HG02763 (cell line): ENCODE measurements around the gene RFX3.

Experiments
- ATAC-seq: cut with Tn5 transposase; IDR thresholded peaks from one replicate; pipeline ENCODE4 v1.9.1; 2021; ENCODE audit warnings: mild to moderate bottlenecking, moderate library complexity; ENCODE audit not compliant: unreplicated experiment

The RFX3 gene

DNA sequence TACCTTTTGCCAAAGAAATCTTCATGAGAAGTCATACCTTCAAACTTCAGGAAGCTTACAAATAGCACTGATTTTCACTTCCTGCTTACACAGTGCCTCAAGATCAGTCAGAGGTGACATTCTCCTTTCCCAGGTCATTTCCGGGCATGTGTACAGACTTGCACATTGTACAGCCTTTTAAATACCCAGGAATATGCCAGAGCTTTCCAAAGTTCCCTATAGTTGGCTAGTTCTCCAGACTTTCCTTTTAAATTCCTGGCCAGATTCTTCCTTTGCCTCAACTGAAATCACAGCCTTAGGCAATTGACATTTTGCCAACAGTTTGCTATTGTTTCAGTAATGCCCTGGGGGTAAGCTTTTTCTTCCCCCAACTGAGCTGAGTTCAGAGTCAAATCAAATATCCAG, 47.2 kb downstream of the RFX3 start:
- peak; percentile 43 for ATAC-seq

DNA sequence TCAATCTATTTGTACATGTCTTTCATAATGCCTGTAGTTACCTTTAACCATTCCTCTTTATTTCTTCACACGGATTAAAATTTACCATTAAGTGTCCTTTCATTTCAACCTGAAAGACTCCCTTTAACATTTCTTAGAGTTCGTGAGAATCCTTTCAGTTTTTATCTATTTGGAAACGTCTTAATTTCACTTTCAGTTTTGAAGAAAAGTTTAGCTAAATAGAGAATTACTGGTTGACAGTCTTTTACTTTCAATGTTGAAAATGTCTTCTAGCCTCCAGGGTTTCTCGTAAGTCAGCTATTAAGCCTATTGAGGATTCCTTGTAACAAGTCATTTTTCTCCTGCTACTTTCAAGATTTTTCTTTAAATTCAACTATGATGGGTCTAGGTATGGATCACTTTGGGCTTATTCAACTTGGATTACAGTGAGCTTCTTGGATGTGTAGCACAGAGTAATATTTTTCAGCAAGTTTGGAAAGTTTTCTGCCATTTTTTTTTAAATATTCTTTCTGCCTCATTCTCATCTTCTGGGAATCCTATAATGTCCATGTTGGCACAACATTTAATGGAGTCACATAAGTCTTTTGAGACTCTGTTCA, 48.5 kb downstream of the RFX3 start:
- ATAC-seq, result no peak

DNA sequence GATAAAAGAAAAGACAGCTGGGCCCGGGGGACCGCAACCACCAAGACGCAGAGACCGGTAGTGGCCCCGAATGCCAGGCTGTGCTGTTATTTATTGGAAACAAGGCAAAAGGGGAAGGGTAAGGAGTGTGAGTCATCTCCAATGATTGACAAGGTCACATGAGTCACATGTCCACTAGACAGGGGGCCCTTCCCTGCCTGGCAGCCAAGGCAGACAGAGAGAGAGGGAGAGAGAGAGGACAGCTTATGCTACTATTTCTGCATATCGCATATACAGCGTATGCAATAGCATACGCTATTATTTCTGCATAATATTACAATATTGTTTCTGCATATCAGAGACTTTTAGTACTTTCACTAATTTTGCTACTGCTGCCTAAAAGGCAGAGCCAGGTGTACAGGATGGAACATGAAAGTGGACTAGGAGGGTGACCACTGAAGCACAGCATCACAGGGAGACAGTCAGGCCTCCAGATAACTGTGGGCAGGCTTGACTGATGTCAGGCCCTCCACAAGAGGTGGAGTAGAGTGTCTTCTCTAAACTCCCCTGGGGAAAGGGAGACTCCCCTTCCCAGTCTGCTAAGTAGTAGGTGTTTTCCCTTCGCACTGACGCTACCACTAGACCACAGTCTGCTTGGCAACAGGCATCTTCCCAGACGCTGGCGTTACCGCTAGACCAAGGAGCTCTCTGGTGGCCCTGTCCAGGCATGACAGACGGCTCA, 50.3 kb downstream of the RFX3 start:
- no peak for ATAC-seq

DNA sequence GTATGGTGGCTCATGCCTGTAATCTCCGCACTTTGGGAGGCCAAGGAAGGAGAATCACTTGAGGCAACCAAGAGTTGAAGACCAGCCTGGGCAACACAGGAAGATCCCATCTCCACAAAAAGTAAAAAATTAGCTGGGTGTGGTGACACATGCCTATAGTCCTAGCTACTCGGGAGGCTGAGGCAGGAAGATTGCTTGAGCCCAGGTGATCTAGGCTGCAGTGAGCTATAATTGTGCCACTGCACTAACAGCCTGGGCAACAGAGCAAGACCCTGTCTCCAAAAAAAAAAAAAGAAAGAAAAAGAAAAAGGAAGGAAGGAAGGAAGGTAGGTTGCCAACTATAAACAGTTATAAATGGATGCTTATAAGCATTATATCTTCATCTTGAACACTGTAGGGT, 51.0 kb downstream of the RFX3 start:
- no peak for ATAC-seq

DNA sequence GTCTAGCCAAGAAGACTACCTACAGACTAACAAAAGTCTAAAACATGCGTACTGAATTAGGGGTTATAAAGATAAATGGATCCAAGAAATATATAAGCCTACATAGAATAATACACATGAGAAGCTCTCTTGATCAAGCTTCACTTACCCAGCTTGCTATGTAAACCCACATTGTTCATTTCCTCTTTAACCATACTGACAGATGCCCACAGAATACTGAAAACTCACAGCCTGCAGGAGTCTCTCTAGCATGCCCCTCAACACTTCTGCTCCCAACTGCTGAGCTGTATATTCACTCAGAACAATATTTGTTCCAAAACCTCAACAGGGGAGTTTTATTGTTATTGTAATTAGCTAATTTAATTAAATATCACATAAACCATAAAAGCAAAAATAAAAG, 52.4 kb downstream of the RFX3 start:
- no peak for ATAC-seq

DNA sequence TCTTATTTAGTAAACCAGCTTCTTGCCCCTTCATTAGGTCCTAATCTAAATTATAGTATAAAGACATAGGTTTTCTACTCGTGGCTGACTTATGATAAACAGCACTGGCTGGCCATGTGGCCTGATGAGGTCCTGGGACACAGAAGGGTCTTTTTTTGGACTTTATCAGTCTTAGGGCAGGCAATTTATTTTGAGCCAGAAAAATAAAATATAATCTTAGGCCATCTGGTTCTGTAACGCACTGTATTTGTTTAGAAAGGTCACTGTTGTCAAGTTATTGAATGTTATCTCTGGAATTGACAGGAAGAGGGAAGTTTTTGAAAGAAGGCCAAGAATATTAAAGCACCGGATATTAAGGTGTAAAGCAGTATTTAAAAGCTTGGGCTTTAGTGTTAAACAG, 53.9 kb downstream of the RFX3 start:
- ATAC-seq, result no peak

DNA sequence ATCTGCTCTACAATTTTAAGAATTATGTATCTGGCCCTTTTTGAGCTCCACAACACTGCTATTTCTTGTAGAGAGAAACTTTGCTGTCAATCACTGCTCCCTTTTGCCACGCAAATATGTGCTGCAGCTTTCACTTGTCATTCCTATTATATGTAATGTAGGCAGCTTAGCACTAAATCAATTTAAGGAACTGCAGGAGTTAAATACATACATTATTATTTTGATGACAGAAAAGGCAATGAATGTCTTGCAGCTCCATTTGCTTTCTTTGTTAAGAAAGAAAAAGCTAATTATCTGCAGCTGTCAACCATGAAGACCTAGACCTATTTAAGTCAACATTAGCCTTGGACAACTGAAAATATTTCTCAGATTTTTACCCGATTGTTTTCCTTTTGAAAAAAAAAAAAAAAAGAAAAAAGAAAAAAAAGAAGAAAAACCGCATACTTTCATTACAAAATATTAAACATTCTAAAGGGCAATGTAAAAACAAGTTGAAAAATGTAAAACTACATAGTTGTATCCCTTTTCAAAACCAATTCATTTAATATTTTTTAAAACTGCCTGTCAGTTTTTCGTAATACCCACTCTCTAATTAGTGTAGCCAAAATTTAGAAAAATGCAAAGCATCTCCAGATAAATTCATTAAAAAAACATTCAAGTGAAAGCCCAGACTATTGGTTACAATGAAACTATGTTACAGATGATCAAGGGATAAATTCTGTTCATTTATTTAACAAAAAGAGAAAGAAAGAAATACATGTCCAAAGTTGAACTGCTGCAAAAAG, 57.2 kb downstream of the RFX3 start:
- ATAC-seq, result no peak

DNA sequence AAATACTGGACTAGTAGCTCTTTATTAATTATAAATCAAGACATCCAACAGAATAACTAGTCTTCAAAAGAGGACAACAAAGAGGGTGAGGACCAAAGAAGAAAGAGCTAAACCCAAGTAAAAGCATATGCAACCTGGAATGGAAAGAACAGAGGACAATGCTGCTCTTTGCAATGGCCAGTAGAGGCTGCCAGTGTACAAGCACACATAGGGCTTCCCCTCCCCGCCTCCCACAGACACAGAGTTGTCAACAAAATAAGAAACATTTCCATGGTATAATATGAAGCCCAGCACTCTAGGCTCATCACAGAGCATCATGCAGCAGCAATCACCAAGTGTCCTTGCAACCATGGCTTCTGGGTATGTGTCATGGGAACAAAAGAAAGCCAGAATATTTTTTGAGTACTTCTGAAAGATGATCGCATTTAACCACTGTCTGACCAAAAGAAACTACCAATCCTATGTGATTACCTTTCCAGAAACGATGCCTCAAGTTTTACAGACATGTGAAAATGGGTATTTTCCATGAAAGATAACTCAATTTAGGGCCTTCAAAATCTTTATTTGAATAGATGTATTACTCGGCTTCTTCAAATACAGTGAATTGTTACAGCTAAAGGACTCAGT, 58.1 kb downstream of the RFX3 start:
- ATAC-seq, result peak; percentile 96

DNA sequence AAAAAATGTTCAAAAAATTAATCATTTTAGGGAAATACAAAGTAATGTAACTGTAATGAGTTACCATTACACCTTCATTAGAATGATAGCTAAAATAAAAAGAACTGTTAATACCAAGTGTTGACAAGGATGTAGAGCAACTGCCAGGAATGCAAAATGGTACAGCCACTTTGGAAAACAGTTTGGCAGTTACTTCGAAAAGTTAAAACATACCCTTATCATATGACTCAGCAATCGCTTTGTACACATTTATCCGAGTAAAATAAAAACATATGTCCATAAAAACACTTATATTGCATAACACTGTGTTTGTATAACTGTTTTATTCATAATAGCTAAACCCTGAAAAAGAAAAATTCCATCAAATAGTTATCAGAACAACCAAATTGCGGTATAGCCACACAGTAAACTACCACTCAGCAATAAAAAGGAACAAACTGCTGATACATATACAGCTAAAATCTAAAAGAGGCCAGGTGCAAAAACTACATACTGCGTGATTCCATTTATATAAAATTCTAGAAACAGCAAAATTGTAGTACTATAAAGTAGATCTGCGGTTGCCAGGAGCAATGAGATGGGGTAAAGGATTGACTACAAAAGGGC, 61.7 kb downstream of the RFX3 start:
- ATAC-seq, result no peak

DNA sequence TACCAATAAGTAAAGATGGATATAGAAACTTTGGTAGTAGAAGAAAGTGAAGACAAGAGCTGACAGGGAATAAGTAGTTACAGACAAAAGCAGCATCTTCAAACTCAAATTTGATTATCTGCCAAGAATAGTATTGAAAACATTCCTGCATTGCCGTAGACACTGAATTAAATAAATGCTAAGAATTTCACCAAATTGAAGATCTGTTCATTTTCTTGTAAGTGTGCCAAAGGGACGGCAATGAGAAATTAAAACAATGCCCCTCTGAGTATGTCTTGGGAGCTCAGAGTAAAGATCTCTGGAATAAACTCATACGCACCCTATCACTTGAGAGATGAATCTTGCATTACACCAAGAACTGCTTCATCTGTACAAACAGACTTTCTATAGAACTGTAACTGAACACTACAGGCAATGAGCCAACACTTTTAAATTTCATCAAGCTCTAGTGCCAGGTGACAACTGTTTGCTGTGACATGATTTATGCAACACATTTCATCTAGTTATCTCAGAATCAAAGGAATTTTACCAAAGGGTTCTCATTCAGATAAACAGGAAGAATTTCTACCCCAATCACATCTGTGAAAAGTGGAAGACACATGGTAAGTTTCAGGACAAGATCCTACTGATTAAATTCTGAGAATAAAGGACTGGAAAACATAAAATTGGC, 66.9 kb downstream of the RFX3 start:
- ATAC-seq, result no peak

DNA sequence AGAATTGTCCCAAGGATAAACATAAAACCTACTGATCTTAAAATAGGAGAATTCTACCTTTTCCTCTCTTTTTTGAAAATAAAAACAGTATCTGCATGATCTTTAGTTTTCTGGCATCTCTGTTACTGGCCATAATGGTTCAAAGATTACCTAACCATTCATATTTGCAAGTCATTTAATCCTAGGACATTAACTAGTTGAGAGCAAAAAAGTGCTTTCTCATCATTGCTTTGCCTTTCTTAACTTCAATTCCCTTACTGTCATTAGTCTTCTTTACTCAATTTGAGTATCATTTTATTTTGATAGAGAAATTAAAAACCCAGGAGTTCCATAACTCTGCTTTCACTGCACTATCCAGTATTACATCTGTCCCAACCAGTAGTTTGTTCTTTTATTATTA, 68.6 kb downstream of the RFX3 start:
- no peak for ATAC-seq

DNA sequence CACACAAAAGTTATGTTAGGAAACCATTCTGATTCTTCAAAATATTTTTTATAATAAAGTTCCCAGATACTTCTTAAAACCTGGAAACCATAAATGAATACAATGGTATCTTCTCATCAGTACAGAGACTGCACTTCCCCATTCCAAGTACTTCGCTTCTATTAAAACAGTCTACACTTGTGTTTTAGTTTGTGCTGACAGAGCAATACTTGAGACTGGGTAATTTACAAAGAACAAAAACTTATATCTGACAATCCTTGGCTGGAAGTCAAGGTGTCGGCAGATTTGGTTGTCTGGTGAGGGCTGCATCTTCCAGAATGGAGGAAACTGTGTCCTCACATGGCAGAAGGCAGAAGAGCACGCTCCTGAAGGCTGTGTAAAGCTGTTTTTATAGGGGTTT, 70.1 kb downstream of the RFX3 start:
- no peak for ATAC-seq

DNA sequence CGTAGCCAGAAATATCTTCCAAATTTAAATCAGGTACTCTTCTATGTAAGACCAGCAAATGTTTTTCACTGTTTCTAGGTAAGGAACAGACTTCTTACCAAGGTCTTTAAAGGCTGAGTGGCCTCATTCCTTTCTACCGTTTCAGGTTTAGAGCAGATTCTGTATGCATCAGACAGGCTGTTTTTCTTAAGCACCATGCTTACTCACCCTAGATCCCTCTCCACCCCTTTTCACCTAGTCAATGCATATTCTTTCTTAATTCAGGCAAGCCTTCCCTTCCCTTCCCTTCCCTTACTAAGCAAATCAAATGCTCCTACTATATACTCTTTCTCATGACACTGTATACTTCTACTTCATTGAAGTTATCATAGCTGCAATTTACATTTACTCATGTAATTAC, 70.7 kb downstream of the RFX3 start:
- ATAC-seq, result no peak

DNA sequence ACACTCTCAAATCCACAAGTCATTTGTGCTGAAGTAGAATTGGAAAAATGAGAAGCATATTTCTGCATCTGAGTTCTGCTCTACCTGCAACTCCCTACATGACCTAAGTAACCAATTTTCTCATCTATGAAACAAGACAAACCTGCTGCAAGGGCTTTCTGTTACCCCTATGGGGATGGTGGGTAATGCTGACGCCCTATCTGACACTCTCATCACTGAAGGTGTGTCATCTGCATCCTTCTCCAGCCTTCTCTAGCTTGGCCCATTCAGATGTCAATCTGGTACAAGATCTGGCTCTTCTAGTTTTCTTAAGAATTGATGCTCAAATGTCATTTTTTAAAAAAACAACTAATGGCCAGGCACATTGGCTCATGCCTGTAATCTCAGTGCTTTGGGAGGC, 73.8 kb downstream of the RFX3 start:
- ATAC-seq, result no peak

DNA sequence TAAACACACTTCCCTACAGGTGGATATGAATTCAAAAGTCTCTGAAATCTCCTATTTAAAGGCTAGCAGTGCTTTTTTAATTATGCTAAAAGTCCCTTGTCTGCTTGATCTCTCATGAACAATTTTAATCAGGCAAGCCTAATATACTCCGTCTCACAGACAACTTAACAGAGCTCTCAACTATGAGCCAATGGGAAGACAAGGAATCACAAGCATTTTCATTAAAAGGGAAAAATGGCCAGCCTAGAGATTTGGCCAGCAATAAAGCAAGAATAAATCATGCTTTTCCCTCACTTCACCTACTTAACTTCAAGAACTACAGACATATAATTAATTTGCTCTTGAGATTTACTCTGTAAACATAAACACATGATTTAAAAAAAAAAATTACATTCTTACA, 78.0 kb downstream of the RFX3 start:
- no peak for ATAC-seq

DNA sequence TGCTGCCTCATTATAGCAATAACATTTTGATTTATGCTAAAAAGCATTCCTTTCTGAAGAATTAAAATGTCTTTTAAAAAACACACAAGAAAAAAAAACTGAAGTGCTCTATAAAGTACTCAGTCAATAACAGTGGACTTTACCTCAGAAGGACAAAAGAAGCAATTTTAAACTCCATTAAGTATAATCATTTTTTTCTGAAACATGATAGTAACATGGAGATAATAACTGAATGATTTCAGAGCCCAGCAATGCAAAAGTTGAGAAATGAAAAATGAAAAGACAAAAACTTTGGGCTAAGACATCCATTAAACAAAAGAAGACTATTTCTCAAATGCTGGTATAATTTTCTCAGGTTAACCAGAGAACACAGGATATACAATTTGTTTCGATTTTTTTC, 78.7 kb downstream of the RFX3 start:
- no peak for ATAC-seq

DNA sequence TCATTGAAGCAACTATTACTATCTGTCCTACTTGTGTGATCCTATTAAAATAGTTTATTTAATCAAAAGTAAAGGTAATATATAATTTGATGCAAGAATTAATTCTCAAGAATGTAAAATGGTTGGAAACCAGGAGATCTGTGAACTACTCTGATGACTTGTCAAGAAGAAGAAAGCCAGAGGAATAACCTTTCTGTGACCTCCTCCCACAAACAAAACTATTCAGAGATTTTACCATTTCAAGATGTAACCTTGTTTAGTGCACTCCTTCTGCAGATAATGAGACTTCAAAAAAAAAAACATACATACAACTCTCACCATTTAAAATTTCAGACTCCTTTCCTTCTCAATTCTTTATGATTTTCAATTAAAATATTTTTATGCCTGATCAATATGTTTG, 79.5 kb downstream of the RFX3 start:
- ATAC-seq, result no peak

DNA sequence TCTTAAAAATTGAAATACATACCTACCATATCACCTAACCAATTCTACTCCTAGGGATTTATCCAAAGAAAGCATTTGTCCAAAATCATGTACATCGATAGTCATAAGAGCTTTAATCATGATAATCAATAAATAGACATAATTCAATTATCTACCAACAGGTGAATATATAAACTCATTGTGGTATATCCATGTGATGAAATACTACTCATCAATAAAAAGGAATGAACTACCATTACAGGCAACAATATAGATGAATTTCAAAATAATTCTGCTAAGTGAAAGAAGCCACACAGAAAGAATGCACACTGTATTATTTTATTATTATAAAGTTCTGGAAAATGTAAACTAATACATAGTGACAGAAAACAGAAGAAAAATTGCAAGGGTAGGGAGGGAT, 81.8 kb downstream of the RFX3 start:
- no peak for ATAC-seq

DNA sequence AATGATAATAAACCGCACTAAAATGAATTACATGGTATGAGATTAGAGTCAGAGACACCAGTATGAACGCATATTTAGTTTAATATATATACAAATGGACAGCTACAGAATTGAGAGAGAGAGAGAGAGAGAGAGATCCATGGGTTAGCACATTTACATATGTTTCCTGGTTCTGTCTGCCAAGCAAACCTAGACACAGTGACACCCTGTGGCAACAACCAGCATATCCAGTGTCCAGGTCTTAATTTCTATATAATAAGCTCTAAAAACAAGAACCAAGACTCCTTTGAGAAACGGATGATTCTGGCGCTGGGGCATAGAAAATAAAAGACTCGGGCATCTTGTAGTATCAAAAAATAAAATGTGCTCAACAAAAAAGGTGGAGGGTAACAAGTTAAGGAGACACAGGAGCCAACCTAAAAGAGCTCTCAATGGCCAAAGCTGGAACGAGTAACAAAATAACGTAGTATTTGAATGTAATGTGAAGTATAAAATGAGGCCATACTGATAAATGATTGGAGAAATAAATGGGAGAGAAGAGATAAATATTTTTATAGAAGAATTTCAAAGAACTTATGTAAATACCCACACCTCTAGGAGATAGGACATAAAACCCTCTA, 84.5 kb downstream of the RFX3 start:
- ATAC-seq, result peak; percentile 87

DNA sequence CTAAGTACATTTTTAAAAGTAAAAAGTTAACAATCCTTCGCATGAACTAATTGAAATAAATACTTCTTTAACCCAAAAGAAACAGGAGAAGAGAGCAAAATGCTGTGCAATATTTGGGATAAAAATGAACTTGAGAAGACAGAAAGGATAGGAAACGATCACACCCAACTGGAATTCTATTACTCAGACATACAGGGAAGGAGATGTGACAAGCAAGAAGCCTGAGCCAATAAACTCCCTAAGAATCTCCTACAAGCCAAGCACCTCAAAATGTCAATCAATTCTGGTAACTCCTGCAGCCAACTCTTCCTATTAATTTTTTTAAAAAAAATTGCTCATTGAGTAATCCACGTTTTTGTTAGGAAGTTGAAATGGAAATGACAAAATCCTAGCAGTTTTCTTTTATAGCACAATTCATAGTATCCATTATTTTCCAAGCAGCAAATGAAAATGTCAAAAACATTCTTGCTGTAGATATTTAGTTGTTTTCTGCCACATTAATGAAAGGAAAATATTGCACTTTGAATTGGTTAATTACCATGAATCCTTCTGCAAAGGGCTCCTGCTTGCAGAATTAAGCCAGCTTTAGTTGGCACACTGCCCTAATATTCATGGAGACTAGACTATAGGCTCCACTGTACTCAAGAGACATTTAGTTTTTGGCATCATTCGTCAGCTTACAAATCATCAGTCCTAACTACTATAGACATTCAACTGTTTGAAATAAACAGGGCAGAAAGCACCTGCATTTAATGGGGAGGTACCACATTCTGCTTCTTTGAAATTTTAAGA, 89.0 kb downstream of the RFX3 start:
- no peak for ATAC-seq
